GM21723 (cell line): ENCODE data around the gene DCLK2.

Experiments used
- ATAC-seq: cut with Tn5 transposase; IDR thresholded peaks from one replicate; pipeline ENCODE4 v1.9.1; 2021; ENCODE audit warnings: mild to moderate bottlenecking, moderate library complexity; ENCODE audit not compliant: unreplicated experiment

The DCLK2 gene

DNA sequence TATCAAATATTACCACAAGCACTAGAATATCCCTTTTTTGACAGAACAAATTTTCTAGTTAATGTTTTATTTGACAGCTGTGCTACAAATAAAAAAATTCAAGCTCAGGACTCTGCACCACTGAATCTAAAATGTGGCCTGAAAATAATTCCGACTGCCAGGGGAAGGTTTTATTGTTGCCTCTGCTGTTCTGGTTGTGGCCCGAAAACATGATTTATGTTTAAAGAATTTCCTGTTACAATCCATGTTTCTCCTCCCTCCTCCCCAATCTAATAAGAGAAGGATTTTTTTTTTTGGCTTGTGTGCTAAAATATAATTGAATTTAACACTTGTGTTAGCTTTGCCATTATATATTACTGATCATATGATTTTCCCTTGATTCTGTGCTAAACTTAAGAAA is 227.8 kb downstream of the DCLK2 start:
- ATAC-seq = no peak

DNA sequence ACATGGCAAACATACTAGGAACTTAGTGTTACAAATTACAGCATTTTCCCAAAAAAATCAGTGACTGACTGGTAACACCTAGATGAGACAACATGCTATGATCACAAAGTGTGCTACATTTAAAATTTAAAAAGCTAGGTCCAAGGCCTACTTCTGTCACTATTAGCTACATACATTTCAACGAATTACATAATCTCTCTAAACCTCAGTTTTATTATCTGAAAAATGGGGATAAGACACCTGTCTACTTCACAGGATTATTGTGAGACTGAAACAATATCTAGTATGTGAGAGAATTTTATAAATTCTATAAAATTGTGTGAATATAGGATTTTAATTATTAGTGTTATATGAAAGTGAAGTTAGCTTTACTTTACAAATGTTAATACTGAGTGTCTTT is 228.5 kb downstream of the DCLK2 start:
- ATAC-seq = no peak
